ENCODE results near the gene LRRN2.

Gene LRRN2

DNA sequence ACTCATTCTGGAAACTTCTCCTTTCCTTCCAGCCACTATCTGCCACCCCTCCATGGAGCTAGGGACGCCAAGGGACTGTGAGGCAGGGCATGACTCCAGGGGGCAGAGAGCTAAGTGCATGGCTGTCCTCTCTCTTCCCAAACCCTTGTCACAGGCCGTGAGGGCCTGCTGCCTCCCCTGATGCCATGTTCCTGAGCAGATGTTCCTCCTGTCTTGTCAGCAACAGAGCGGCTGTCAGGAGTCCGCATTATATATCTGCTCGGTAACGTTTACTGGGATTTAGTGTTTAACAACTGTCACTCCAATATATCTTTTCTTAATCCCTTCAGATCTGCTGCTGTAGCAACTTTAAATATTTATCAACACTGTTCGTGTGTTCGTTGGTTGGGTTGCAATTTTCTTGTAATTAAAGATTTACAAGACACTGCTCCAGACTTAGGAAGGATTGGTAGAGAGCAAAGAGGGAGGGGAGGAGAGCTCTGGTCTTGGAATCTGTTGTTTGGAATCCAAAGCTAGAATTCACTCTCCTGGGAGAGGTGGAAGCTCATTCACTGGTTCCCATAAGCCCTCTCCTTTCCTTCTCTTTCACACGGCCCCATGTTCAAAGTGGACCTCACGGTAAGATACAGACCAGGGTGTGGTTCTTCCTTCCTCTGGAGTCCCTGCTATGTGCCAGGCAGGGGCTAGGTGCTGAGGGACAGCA lies 93.1 kb downstream of the LRRN2 start:
- no peak for DNase-seq

GRCh38 chr1:204591473-204592090 lies 94.0 kb downstream of the LRRN2 start:
- DNase-seq, result no peak

DNA sequence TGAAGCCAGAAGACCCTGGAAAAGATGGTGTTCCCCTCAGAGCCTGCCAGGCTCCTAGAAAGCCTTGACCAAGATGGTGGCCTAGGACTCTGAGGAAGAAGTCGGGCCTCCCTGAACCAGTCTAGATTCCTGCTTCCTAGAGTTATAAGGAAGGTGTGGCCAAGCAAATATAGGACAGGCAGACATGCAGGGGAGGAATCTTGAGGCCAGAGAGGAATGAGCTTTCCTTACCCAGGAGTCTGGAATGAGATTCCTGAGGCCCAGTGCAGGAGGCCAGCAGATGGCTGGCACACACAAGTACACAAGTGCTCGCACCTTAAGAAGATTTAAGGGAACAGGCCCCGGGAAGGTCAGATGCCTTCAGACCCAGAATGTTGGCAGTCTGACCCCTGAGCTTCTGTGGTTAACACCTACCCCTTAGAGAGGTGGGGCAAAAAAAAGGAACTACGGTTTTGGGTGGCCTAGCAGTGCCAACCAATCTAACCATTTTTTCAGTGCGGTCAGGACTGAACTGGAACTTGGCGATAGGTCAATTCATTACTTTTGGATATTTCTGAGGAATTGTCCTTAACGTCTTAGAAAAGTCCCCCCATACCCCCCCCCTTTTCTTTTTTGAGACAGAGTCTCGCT lies 96.0 kb downstream of the LRRN2 start:
- DNase-seq, result no peak

GRCh38 chr1:204588826-204589225 lies 96.7 kb downstream of the LRRN2 start:
- DNase-seq, result no peak

DNA sequence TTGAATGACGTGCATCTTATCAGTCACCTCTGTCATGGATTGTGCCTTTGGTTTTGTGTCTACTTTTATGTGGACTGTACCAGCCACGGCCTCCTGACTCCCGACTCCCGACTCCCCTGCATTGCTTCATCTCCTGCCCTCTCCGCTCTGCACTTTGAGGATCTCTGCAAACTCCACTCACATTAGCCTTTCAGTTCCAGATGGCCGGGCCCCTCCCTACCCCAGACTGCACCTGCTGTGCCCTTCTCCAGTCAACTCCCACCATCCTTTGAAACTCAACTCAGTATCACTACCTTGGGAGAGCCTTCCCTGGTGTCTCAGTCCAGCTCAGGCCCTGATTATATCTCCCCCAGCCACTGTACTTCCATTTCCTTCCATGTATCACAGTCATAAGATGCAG lies 97.9 kb downstream of the LRRN2 start:
- no peak for DNase-seq

GRCh38 chr1:204584699-204585372 lies 100.7 kb downstream of the LRRN2 start:
- no peak for DNase-seq

DNA sequence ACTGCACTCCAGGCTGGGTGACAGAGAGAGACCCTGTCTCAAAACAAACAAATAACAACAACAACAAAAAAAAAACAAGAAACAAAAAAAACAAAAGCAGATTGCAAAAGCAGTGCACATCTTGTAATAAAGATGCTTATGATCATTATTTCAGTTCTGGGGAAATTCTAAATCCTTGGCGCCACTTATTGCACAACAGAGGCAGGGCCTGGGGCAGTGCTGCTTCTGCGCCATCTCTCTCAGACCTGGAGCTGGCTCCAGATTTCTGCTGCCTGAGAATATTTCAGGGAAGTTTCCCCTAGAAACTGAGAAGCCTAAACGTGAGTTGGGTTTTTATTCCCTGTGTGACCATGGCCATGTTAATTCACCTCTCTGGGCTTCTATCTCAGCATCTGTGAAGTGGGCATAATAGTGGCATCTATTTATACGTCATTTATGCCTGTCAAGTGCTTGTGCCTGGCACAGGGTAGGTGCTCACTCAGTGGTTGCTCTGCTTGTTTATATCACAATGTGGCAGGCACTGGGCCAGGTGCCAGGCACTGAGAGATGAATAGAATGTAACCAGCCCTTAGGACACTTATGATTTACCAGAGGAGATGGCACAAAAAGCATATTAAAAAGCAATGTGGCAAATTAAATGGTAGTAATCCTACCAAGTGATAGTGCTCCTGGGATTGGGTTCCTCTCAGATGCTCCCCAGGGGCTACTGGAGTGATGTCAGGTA lies 101.5 kb downstream of the LRRN2 start:
- DNase-seq, result no peak

DNA sequence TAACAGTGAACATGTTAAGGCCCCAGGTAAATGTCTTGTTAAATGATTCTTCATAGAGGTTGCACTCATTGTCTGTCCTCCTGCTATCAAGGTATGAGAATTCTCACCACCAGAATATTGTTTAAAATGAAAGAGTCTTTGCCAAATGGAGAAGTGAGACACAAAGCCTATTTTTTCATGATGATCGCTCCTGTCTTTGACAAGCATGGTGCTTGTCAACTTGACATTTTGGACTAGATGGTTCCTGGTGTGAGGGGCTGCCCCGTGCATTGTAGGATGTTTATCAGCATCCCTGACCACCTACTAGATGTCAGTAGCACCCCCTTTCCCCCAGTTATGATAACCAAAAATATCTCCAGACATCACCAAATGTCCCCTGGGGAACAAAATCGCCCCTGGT lies 103.8 kb downstream of the LRRN2 start:
- no peak for DNase-seq

- no peak for DNase-seq
Observed at GRCh38 chr1:204580862-204581261, 104.7 kb downstream of the LRRN2 start.

DNA sequence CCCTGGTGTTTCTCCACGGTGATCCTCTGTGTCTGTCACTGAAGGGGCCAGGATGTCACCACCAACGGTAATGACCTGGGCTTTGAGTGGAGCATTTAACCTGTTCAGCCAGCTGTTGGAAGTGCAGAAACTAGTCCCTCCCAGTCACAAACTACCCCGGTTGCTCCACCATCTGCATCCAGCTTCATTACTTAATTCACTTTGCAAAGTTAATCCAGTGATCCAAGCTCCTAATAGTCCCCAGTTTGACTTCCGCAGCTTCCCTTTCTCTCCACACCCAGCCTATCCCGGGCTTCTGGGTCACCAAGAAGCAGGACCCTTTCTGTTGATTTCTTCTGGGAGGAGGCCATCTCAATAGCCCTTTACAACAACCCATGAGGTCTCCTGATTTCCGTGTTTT lies 105.9 kb downstream of the LRRN2 start:
- DNase-seq, result no peak

GRCh38 chr1:204578867-204579664 lies 106.5 kb downstream of the LRRN2 start:
- DNase-seq, result peak; percentile 64

- no peak for DNase-seq
Observed at GRCh38 chr1:204577794-204578478, 107.6 kb downstream of the LRRN2 start.

DNA sequence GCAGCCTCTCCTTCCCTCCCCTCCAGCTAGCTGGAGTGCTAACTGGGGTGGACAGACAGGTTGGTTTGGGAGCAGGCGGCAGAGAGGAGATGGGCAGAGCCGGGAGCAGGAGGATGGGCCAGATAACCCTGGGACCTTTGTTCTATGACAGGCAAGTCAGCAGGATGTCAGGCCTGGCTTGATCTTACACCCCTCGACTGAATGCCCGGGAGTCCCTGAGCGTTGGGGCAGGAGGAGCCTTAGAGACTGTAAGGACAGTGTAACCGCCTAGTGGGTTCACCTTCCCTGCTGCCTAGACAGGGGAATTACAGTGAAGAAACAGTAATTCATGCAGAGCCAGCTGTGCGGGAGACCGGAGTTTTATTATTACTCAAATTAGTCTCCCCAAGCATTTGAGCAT lies 109.1 kb downstream of the LRRN2 start:
- no peak for DNase-seq

DNA sequence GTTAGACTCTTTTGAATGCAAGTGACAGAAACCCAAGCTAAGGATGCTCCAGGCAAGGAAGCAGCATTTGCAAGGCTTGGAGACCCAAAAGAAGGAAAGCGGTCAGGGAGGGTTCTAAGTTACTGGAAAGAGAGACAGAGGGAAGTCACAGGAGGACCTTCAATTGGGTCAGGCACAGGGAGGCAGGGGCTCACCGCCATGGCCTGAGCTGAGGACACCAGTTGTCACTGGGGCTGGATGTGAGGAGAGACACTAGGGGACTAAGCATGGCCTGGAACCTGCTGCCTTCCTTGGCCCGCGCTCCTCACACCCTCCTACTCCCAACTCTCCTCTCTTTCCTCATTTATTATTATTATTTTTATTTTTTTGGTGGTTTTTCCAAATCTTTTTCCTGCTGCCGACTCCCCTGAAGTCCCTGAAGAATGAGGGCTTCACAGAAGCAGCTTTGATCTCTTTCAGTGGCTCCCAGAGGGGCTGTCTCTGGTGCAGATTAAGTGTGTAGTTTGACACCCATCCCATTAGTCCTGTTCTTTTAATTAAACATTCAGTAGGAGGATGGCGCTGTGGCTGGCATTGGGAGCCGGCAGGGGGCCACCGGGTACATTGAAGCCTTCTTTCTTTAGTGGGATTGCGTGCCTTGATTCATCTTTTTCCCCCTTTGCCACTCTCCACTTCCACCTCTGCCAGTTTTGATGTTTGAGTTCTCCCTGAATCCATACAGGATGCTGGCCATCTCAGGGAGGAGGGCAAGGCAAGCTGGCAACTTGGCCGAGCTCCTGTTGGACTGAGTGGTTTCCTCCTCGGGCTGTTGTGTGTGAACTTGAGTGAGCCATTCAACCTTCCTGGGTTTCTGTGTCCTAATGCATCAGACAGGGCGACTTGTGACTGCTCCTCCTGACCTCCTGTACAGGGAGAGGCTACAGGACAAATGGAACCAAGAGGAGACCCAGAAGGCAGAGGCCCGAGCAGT lies 110.0 kb downstream of the LRRN2 start:
- no peak for DNase-seq

DNA sequence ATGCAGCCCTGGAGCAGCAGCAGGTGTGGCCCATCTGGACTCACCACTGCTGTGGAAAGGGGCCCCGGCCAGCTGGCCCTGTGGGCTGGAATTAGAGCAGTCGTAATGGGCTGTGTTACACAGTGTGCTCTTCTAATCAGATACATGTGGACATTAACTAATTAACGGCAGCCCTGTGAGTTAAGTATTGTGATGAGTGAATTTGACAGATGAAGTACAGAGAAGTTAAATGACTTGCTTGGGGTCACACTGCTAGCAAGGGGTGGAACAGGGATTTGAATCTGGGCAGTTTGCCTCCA lies 110.7 kb downstream of the LRRN2 start:
- peak; percentile 67 for DNase-seq

DNA sequence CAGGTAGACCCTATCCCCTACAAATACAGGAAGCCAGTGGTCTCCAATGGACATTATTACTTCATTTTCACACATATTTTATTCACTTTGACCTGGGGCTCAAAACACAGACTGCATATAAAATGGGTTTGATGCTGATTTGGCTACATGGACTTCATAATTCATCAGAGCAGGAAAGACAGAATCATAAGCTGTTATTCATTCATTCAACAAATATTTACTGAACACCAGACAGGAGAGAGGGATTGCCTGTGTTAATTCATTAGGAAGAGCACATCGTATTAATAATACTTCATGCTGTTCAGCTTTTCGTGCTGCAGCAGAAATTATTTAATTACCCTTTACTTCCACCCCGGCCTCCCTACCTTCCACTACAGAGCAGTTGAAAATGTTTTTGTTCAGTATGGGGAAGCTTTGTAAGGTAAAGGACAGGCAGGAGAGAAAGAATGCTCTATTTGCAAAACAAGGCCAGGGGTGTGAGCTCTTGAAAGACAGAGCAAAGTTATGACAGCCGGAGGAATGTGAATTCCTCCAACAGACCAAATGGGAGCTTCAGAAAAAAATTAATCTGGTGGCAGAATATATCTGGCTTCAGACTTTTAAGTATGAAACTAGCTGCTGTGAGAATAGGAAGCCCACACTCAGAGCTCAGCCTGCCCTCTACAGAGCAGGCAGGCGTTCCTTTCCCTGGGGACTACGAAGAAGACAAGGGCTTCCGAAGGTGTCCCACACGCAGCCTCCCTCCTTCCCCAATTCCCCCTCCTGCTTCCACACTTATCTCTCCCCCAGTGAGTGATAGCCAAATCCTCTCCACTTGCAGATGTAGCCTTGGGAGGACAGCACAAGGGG lies 111.3 kb downstream of the LRRN2 start:
- no peak for DNase-seq

DNA sequence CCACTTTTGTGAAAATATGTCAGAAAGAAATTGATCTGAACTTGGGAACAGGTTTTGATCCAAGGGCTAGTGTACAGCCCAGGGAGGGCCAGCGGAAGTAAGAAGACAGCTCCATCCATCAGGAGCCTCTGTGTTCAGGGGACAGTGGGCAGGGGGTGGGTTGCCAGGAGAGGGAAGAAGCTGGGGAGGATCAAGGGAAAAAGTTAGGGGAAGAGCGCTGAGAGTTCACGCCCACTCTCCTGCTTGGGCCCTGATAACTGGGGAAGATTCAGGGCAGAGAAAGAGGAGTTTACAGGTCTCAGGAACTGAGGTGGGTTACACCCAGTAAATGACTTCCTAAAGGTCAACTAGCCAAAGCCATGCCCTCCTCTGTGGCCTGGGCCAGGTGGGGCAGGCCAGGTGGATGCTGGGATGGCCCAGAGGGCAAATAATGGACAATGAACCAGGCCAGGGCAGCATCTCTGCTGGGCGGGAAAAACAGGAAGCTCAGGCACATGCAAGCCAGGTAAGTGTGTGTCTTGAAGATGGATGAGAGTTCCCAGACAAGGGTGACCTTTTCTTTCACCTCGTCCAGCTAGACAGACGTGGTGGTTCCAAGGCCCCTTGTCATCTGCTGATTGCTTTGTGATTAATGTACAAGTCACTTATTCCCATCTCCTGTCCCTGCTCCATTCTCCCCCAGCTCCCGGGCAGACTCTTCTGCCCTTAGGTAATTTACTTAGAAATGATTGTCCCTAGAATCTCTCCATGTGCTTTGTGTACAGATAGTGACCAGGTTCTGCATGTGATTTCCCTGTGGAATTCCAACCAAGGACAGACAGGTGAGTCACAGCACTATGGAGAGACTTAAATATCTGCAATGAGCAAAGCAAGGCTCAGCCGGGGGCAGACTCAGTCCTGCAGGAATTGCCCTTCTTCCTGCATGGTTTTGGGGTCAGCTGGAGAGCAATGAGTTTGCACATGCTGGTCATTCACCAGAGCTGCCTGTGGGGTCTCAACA lies 112.3 kb downstream of the LRRN2 start:
- no peak for DNase-seq

- no peak for DNase-seq
Observed at GRCh38 chr1:204571631-204572030, 113.9 kb downstream of the LRRN2 start.
